HEK293 (cell line): ENCODE data around the gene HPD.
"Not testable (repeated sequence)": the region's sequence is repeated elsewhere in the genome, so short reads cannot be mapped to it uniquely, and the experiment has no call there.

Experiments used
- HOXA7 ChIP-seq: sonication (generic); formaldehyde crosslinking; IDR thresholded peaks from 2 replicates; pipeline ENCODE4 v1.8.1; 2022; ENCODE audit warnings: missing genetic modification reagents, borderline replicate concordance
- KLF16 ChIP-seq: fragments of 450-650 bp; formaldehyde crosslinking; IDR thresholded peaks from 2 replicates; pipeline ENCODE4 v1.5.1; 2017; ENCODE audit warnings: missing biosample characterization, missing genetic modification characterization
- REPIN1 ChIP-seq: fragments of 450-650 bp; formaldehyde crosslinking; IDR thresholded peaks from 2 replicates; pipeline ENCODE4 v1.5.1; 2017; ENCODE audit warnings: missing biosample characterization, missing genetic modification characterization, low read depth
- YY1 ChIP-seq: fragments of 450-650 bp; formaldehyde crosslinking; IDR thresholded peaks from 2 replicates; pipeline ENCODE4 v1.5.1; 2018; ENCODE audit warnings: missing biosample characterization, missing genetic modification characterization
- ZBTB1 ChIP-seq: fragments of 450-650 bp; formaldehyde crosslinking; IDR thresholded peaks from 2 replicates; pipeline ENCODE4 v1.5.1; 2016; ENCODE audit warnings: missing biosample characterization, missing genetic modification characterization
- ZNF114 ChIP-seq: fragments of 450-650 bp; formaldehyde crosslinking; IDR thresholded peaks from 2 replicates; pipeline ENCODE4 v1.5.0; 2017; ENCODE audit warnings: missing biosample characterization, missing genetic modification characterization
- ZNF184 ChIP-seq: fragments of 450-650 bp; IDR thresholded peaks from 2 replicates; pipeline ENCODE4 v1.5.1; 2018; ENCODE audit warnings: missing biosample characterization, mild to moderate bottlenecking, missing genetic modification characterization
- ZNF76 ChIP-seq: fragments of 450-650 bp; formaldehyde crosslinking; IDR thresholded peaks from 2 replicates; pipeline ENCODE4; 2016; ENCODE audit warnings: low read depth, missing biosample characterization, missing genetic modification characterization, borderline replicate concordance
- TF ChIP-seq, protein P1 (sequence below): fragments of 450-650 bp; formaldehyde crosslinking; IDR thresholded peaks from 2 replicates; pipeline ENCODE4 v1.5.1; 2016; ENCODE audit warnings: missing biosample characterization, missing genetic modification characterization

DNA sequence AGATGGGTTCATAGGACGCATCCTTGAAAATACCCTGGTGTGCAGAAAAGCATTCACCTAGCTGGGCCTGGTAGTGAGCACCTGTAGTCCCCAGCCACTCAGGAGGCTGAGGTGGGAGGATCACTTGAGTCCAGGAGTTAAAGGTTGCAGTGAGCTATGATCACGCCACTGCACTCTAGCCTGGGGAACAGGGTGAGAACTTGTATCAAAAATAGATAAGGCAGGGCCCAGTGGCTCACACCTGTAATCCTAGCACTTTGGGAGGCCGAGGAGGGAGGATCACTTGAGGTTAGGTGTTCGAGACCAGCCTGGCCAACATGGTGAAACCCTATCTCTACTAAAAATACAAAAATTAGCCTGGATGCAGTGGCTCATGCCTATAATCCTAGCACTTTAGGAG lies 2.0 kb upstream of the HPD start:
- TF ChIP-seq, protein P1, sequence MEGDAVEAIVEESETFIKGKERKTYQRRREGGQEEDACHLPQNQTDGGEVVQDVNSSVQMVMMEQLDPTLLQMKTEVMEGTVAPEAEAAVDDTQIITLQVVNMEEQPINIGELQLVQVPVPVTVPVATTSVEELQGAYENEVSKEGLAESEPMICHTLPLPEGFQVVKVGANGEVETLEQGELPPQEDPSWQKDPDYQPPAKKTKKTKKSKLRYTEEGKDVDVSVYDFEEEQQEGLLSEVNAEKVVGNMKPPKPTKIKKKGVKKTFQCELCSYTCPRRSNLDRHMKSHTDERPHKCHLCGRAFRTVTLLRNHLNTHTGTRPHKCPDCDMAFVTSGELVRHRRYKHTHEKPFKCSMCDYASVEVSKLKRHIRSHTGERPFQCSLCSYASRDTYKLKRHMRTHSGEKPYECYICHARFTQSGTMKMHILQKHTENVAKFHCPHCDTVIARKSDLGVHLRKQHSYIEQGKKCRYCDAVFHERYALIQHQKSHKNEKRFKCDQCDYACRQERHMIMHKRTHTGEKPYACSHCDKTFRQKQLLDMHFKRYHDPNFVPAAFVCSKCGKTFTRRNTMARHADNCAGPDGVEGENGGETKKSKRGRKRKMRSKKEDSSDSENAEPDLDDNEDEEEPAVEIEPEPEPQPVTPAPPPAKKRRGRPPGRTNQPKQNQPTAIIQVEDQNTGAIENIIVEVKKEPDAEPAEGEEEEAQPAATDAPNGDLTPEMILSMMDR (tag by site-specific recombination) = not testable (repeated sequence)
- TF ChIP-seq ZNF76 (tag by site-specific recombination); YY1 (tag by site-specific recombination); ZNF114; KLF16 (tag by site-specific recombination); ZNF184 (tag by site-specific recombination); REPIN1; ZBTB1; HOXA7 (CRISPR knock-in tag): not testable (repeated sequence)
